Activated CD4-positive, alpha-beta memory T cell treated with anti-CD3 and anti-CD28 coated beads, Interleukin-2, amount 10 ng/mL, durations not matched to agents 7 days and 5 days (primary cell): ENCODE data around the gene SHISA5. TPM values are rescaled to one million over a fixed set of nuclear protein-coding genes. Genes with fewer than 3 reads are reported as not detected.

Experiments
- CTCF ChIA-PET: fragments of 350-600 bp; sonication (Branson Sonifier 250); formaldehyde crosslinking; loops from one replicate; lab custom pipeline; 2021; ENCODE audit warnings: antibody characterized with exemption, inconsistent platforms; lab: Charles Lee
- POLR2A ChIA-PET: fragments of 350-600 bp; sonication (Branson Sonifier 250); formaldehyde crosslinking; loops from one replicate; lab custom pipeline; 2021; ENCODE audit warnings: antibody characterized with exemption; lab: Charles Lee
- DNase-seq: peaks from one replicate; pipeline ENCODE4 v3.0.0-alpha.2; 2020
- H3K27ac Mint-ChIP-seq: one replicate; pipeline ENCODE4 v1.8.0; 2021; ENCODE audit warnings: mild to moderate bottlenecking, mixed read lengths
- H3K27me3 Mint-ChIP-seq: one replicate; pipeline ENCODE4 v1.8.0; 2021; ENCODE audit warnings: mixed read lengths
- H3K36me3 Mint-ChIP-seq: one replicate; pipeline ENCODE4 v1.8.0; 2021; ENCODE audit warnings: low read depth, mixed read lengths
- H3K4me1 Mint-ChIP-seq: one replicate; pipeline ENCODE4 v1.8.0; 2021; ENCODE audit warnings: mixed read lengths
- H3K4me3 Mint-ChIP-seq: one replicate; pipeline ENCODE4 v1.8.0; 2021; ENCODE audit warnings: mild to moderate bottlenecking, mixed read lengths
- H3K9me3 Mint-ChIP-seq: one replicate; pipeline ENCODE4 v1.8.0; 2021; ENCODE audit warnings: mixed read lengths
- total RNA-seq, 2 experiments: library from RNA; stranded (reverse); gene quantifications; one replicate each; pipeline ENCODE4 v1.2.3, GENCODE V29; 2021

Gene SHISA5
- total RNA-seq, 2 experiments from 2014 or later: 336 to 337 TPM

DNA sequence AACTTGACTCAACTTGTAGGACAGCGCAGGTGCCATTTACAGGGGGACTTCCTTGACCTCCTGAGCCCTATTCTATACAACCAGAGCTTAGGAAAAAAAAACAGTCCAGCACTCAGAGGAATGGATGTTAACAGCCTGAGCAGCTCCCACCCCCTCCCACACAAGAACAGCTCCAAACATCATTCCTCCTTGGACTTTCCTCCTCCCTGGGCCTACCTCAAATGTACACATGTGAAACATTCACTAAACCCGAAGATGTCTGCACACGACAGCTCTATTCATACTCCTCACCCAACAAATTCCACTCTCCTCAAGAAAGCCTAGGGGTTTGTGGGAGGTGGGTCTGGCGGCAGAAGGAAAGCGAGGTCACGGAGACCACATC is 57.9 kb downstream of the SHISA5 start:
- Mint-ChIP-seq H3K36me3 (peaks cover 54% of the 10 kb centered on the region), H3K9me3 (no peaks in the 10 kb centered on the region), H3K4me3 (peak overlapping the region; percentile 90), H3K27ac (peak overlapping the region; percentile 88), H3K27me3 (no peaks in the 10 kb centered on the region), H3K4me1 (peaks cover 57% of the 10 kb centered on the region)
- ChIA-PET CTCF (interaction anchor here (0.6 to 10.6 kb wide), 9 partner anchors 10 to 1227 kb away, joined by 3 to 113 read pairs (median 4); no protein-coding TSS in a partner anchor), POLR2A (interaction anchor here (0.9 to 9.0 kb wide), 19 partner anchors 9 to 264 kb away, joined by 3 to 58 read pairs (median 4); partner anchors contain the start of genes PLXNB1, SHISA5 and ZNF589)
- no peak for DNase-seq

DNA sequence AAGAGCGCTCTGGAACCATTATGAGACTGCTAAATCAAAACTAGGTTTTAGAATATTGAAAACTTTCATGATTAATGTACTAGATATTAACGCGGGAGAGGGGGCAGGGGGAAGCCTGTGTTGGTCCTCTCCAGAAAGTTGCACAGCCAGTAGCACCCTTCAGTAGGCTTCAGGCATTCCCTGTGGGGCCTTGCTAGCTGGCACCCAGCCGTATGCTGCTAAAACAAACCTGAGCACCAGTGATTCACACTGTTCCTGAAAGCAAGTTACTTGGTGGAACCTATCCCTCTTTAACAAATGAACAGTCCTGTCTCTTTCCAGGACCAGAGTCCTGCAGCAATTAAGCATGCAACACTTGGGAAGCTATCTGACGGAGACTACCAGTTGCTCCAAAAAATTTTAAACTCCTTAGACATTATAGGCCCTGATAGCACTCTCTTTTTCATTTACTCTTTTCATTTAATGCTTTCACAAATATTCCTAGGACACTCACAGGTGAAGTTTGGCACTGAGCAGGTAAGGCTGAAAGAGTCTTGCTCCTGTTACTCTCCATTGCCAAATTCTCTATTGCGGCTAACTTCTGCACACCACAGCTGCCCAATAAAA is 58.6 kb downstream of the SHISA5 start:
- Mint-ChIP-seq H3K4me3 (peak overlapping the region; percentile 90), H3K27me3 (no peaks in the 10 kb centered on the region), H3K9me3 (no peaks in the 10 kb centered on the region), H3K4me1 (peaks cover 59% of the 10 kb centered on the region), H3K36me3 (peaks cover 60% of the 10 kb centered on the region), H3K27ac (peak overlapping the region; percentile 88)
- ChIA-PET CTCF (interaction anchor here (1.0 to 10.6 kb wide), 3 partner anchors 10 to 62 kb away, joined by 3 to 113 read pairs (median 4); no protein-coding TSS in a partner anchor), POLR2A (interaction anchor here (1.0 to 9.0 kb wide), 13 partner anchors 9 to 205 kb away, joined by 3 to 58 read pairs (median 5); partner anchors contain the start of genes SHISA5 and ZNF589)
- no peak for DNase-seq

DNA sequence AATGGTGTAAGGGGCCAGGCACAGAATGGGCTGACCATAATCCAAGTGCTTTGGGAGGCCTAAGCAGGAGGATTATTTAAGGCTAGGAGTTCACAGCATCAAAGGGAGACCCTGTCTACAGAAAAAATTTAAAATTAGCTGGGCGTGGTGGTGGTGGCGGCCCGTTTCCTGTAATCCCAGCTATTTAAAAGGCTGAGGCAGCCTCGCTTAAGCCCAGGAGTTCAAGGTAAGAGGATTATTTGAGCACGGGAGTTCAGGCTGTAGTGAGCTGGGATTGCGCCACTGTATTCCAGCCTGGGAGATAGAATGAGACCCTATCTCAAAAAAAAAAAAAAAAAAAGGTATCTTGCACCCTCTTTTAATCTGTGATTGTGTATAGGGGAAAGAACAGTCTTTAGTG is 62.0 kb downstream of the SHISA5 start:
- Mint-ChIP-seq H3K9me3 (no peaks in the 10 kb centered on the region), H3K4me1 (peaks cover 59% of the 10 kb centered on the region), H3K36me3 (peaks cover 48% of the 10 kb centered on the region), H3K27ac (peak overlapping the region; percentile 93), H3K4me3 (peak overlapping the region; percentile 89), H3K27me3 (no peaks in the 10 kb centered on the region)
- POLR2A ChIA-PET: interaction anchor here (1.9 to 3.5 kb wide), 2 partner anchors 25 to 30 kb away, joined by 16 to 69 read pairs; a partner anchor contains a TSS
- CTCF ChIA-PET: interaction anchor here (0.6 to 3.3 kb wide), 5 partner anchors 31 to 603 kb away, joined by 3 to 17 read pairs (median 3); no protein-coding TSS in a partner anchor
- no peak for DNase-seq

DNA sequence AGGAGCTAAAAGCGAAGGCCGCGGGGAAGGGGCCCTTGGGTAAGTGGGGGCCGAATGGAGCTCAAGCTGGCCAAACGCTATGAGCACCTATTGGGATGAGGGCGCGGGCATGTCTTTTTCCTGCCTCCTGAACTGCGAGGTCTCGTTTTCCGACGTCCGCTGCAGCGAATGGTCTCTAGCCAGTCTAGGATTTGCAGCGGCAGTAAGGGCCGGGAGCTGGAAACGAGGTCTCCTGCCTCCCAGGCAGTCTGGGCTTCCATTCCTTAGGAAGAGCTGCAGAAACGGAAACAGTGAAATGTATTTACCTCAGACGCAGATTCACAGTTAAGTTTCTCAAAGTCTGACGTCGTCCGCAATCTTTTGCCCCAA is 63.4 kb downstream of the SHISA5 start:
- Mint-ChIP-seq H3K4me3 (peak overlapping the region; percentile 89), H3K36me3 (peaks cover 39% of the 10 kb centered on the region), H3K27ac (peak overlapping the region; percentile 93), H3K4me1 (peaks cover 48% of the 10 kb centered on the region), H3K9me3 (no peaks in the 10 kb centered on the region), H3K27me3 (no peaks in the 10 kb centered on the region)
- ChIA-PET CTCF (interaction anchor here (1.3 to 3.3 kb wide), 11 partner anchors 22 to 172 kb away, joined by 3 to 30 read pairs (median 6); partner anchors contain the start of gene PFKFB4), POLR2A (interaction anchor here (0.8 to 3.5 kb wide), 21 partner anchors 8 to 900 kb away, joined by 3 to 69 read pairs (median 5); partner anchors contain the start of genes CDC25A, IP6K2, NDUFAF3 and PFKFB4)
- no peak for DNase-seq

DNA sequence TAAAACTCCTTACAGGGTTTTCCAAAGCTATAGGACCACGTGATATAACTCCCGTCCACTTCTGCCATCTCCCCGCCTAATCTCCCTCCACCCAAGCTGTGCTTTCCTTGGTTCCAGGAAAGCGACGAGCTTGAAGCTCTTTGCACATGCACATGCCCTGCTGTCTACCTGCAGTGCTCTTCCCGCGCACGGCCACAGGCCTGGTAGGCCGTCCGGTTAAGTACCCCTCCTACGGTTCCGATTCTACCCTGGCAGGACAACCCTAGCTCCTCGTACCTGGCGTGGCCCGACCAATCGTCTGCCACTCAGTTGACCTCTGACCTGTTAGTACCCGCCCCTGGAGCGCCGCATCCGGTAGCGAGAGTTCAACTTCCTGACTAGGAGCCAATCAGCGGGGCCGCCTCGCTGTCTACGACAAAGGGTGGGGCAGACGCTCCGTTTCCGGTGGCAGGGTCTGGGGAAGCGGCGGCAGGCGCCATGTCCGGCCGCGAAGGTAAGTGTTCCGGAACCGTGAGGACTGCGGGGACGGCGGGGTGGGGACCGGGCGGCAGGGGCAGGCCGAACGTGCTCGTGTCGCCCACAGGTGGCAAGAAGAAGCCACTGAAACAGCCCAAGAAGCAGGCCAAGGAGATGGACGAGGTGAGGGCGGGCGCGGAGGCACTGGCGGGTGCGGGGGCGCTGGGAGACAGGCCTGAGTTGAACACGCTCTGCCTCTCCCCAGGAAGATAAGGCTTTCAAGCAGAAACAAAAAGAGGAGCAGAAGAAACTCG is 64.0 kb downstream of the SHISA5 start, which contains the start of the genes CCDC51 and TMA7:
CCDC51 (minus strand) TSS at position 300 of the 770 bp plus-strand sequence. CDS start 4,991 bp downstream, outside the sequence.
TMA7 (plus strand) TSS at position 438 of the 770 bp plus-strand sequence; CDS start at position 478, 40 bp downstream.
- ChIA-PET CTCF (interaction anchor here (0.8 to 3.3 kb wide), 20 partner anchors 9 to 199 kb away, joined by 3 to 30 read pairs (median 4); partner anchors contain the start of genes PFKFB4, SLC26A6 and ZNF589), POLR2A (interaction anchor here (0.6 to 3.5 kb wide), 36 partner anchors 8 to 900 kb away, joined by 3 to 69 read pairs (median 4); partner anchors contain the start of genes CDC25A, IP6K2, NDUFAF3 and PFKFB4)
- no peaks in the 10 kb centered on the region for H3K9me3 Mint-ChIP-seq
- H3K36me3 Mint-ChIP-seq: peaks cover 39% of the 10 kb centered on the region
- peak within 1 kb of the TSS; percentile 93 for H3K27ac Mint-ChIP-seq
- H3K4me3 Mint-ChIP-seq: peak within 1 kb of the TSS; percentile 89
- no peaks in the 10 kb centered on the region for H3K27me3 Mint-ChIP-seq
- H3K4me1 Mint-ChIP-seq: peaks cover 43% of the 10 kb centered on the region
- peak; percentile 99 for DNase-seq

DNA sequence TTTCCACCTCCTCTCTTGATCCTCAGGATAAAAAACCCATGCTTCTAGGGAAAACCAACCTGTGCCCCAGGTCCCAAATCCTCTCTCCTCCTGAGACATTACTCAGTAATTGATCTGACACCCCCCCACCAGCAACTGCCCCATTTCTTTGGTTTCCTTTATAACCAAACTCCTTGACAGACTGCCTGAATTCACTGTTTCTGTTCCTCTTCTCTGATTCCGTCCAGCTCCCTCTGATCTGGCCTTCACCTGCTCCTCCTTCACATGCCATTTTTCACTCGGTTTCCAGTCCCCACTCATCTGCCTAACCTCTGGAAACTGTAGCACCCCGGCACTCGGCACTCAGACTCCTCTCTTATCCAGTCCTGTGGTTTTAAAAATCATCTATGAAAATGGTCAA is 66.2 kb downstream of the SHISA5 start:
- POLR2A ChIA-PET: interaction anchor here (2.8 kb wide), 1 partner anchor 8 kb away, joined by 24 read pairs; the partner anchor contains the start of gene ATRIP
- Mint-ChIP-seq H3K27me3 (no peaks in the 10 kb centered on the region), H3K4me3 (no peak overlapping the region)

DNA sequence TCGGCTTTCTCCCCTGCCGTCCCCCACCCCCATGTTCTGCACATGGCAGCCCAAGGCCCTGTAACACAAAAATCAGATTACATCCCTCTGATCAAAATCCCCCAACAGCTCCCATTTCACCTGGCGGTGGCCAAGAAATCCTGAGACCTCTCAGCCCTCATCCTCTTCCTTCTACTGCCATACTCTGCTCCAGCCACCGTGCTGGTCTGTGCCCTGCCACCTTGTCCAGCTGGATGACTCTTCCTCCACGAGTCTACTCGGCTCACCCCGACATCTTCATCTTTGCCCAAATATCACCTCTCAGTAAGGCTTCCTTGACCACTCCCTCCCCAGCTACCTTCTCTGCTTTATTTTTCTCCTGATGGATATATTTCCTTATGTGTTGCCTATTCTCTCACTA is 67.1 kb downstream of the SHISA5 start:
- Mint-ChIP-seq H3K36me3 (peaks cover 32% of the 10 kb centered on the region), H3K27ac (no peak overlapping the region), H3K27me3 (no peaks in the 10 kb centered on the region), H3K4me3 (no peak overlapping the region), H3K9me3 (no peaks in the 10 kb centered on the region), H3K4me1 (peaks cover 42% of the 10 kb centered on the region)
- POLR2A ChIA-PET: interaction anchor here (0.7 to 2.8 kb wide), 8 partner anchors 9 to 248 kb away, joined by 3 to 24 read pairs (median 6); partner anchors contain the start of genes ATRIP, CDC25A and ZNF589
- no peak for DNase-seq
- CTCF ChIA-PET: interaction anchor here (0.6 to 6.4 kb wide), 37 partner anchors 10 to 887 kb away, joined by 3 to 261 read pairs (median 12); partner anchors contain the start of genes ATRIP, NCKIPSD, PFKFB4 and SHISA5

More for the DNA sequence above, 66.2 kb downstream of the SHISA5 start:
- no peak for DNase-seq
- peaks cover 49% of the 10 kb centered on the region for H3K4me1 Mint-ChIP-seq
- H3K9me3 Mint-ChIP-seq: no peaks in the 10 kb centered on the region
- H3K27ac Mint-ChIP-seq: peak overlapping the region; percentile 24
- CTCF ChIA-PET: interaction anchor here (2.8 to 6.4 kb wide), 3 partner anchors 34 to 115 kb away, joined by 43 to 261 read pairs (median 180); partner anchors contain the start of genes PFKFB4 and SHISA5
- peaks cover 35% of the 10 kb centered on the region for H3K36me3 Mint-ChIP-seq

DNA sequence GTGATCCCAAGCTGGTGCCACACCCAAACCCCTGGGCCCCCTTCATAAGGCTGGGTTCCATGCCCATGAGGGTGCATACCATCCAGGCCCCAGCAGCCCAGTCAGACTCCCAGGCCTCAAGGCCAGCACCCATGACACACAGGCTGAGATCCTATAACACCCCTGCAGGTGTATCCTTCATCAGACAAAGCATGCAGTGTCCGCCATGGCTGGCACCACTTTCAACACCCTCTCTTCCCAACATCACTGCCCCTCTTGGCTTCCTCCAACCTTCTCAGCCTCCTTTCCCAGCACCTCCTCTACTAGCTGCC is 67.5 kb downstream of the SHISA5 start:
- no peaks in the 10 kb centered on the region for H3K27me3 Mint-ChIP-seq
- no peaks in the 10 kb centered on the region for H3K9me3 Mint-ChIP-seq
- peaks cover 39% of the 10 kb centered on the region for H3K4me1 Mint-ChIP-seq
- ChIA-PET POLR2A (interaction anchor here (0.7 to 2.8 kb wide), 13 partner anchors 10 to 585 kb away, joined by 3 to 24 read pairs (median 4); partner anchors contain the start of genes ATRIP, CDC25A, NDUFAF3 and ZNF589), CTCF (interaction anchor here (0.6 to 6.4 kb wide), 85 partner anchors 10 to 886 kb away, joined by 3 to 261 read pairs (median 5); partner anchors contain the start of genes ATRIP, IP6K2, NCKIPSD and NME6)
- DNase-seq: no peak
- H3K36me3 Mint-ChIP-seq: peaks cover 32% of the 10 kb centered on the region
- no peak overlapping the region for H3K27ac Mint-ChIP-seq
- no peak overlapping the region for H3K4me3 Mint-ChIP-seq

DNA sequence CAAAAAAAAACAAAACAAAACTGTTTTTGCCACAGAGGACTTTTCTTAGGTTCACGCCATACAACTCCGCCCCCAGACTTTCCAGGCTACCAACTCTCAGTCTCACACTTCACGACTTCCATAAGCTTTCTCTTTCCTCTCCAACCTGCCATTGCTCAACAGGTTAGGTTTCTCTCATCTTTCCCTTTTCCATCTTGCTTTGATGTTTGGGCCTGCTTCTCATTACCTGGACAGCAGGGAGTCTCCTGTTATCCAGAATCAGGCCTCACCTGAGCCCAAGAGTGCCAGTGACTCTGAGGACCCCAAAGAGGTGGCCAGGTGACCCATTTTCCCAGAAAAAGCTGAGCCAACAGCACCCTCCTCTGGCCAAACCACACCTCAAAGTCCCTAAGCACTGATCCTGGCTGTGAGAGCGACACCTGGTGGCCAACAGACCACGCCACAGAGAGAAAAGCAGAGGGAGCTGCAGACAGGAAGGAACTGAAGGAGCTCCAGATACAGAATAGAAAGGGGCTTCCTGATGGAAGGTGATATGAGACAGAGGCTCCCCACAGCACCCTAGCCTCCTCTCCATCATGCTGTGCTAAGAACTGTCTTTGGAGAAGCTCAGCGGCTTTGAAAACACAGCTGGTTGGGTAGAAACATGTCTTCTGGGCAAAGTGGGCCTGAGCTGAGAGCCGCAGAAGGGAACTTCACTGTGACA is 68.0 kb downstream of the SHISA5 start:
- Mint-ChIP-seq H3K4me1 (peaks cover 38% of the 10 kb centered on the region), H3K27me3 (no peaks in the 10 kb centered on the region), H3K4me3 (no peak overlapping the region), H3K27ac (no peak overlapping the region), H3K9me3 (no peaks in the 10 kb centered on the region), H3K36me3 (peaks cover 30% of the 10 kb centered on the region)
- POLR2A ChIA-PET: interaction anchor here (0.7 to 2.8 kb wide), 15 partner anchors 10 to 586 kb away, joined by 3 to 24 read pairs (median 4); partner anchors contain the start of genes ATRIP, CDC25A, NDUFAF3 and ZNF589
- CTCF ChIA-PET: interaction anchor here (0.6 to 6.4 kb wide), 87 partner anchors 9 to 886 kb away, joined by 3 to 261 read pairs (median 5); partner anchors contain the start of genes ATRIP, IP6K2, NCKIPSD and NME6
- peak; percentile 85 for DNase-seq

DNA sequence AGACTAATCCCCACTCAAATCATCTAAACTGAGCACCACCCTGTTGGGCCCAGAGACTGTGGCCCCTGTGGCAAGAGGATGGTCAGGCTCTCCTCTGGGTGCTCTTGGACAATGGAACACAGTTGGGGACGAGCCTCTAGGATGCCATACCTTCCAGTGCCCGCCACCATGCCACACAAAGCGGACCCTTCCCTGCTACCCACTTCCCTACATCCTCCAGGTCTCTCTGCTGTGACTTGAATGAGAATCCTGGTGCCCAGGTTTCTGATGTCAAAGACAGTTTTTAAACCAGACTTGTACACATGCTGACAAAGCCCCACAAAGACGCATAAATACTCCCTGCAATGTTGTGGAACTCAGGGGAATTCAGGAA is 68.8 kb downstream of the SHISA5 start:
- POLR2A ChIA-PET: interaction anchor here (0.7 to 2.8 kb wide), 6 partner anchors 11 to 247 kb away, joined by 3 to 24 read pairs (median 7); partner anchors contain the start of genes ATRIP and CDC25A
- CTCF ChIA-PET: interaction anchor here (0.6 to 6.4 kb wide), 44 partner anchors 8 to 247 kb away, joined by 3 to 261 read pairs (median 11); partner anchors contain the start of genes ATRIP, PFKFB4, SHISA5 and SLC26A6
- Mint-ChIP-seq H3K4me3 (no peak overlapping the region), H3K27me3 (no peaks in the 10 kb centered on the region), H3K27ac (no peak overlapping the region), H3K4me1 (peaks cover 40% of the 10 kb centered on the region), H3K9me3 (no peaks in the 10 kb centered on the region), H3K36me3 (peaks cover 30% of the 10 kb centered on the region)
- DNase-seq: no peak
